A549 (cell line): ENCODE results near the gene SCN2B. TPM values are rescaled to one million over a fixed set of nuclear protein-coding genes. Genes with fewer than 3 reads are reported as not detected.

Source experiments
- ATAC-seq, 2 experiments: fragments of 200-7000 bp in 1 of 2; fragments of >200 bp in 1 of 2; cut with Nextera tagmentation in 1 of 2; cut with Tn5 transposase in 1 of 2; 3 replicates each; pipeline versions ENCODE4 v1.8.0 to v1.9.1; 2018 to 2020; ENCODE audit warnings: mild to moderate bottlenecking in 1 of 2, moderate library complexity in 1 of 2
- CTCF ChIA-PET: fragments of 300-600 bp; sonication (Branson Sonifier 250); formaldehyde crosslinking; extraction: SDS; loops from one replicate; lab custom pipeline; 2021; ENCODE audit warnings: antibody characterized with exemption, inconsistent platforms; lab: Yijun Ruan, JAX
- POLR2A ChIA-PET: fragments of 350-600 bp; formaldehyde crosslinking; extraction: SDS; loops from one replicate; lab custom pipeline; 2021; ENCODE audit warnings: antibody characterized with exemption, inconsistent platforms; lab: Yijun Ruan, JAX
- DNase-seq, 2 experiments: peaks; one replicate each; pipeline versions ENCODE4 v3.0.0 to v3.0.0-alpha.2; 2011 to 2016; ENCODE audit warnings: low read depth in 1 of 2, low spot score in 1 of 2
- FAIRE-seq: peaks from 2 replicates; lab custom pipeline; 2011; peaks lifted over from hg19 to GRCh38; lab: Jason Lieb, UNC
- H3K27ac ChIP-seq, 2 experiments: fragments of >200 bp; sonication (Bioruptor Twin); formaldehyde crosslinking; 3 replicates each; pipeline ENCODE4 v1.5.1; 2016 to 2017
- H3K4me1 ChIP-seq: fragments of >200 bp; sonication (Bioruptor Twin); formaldehyde crosslinking; 3 replicates; pipeline ENCODE4 v1.6.1; 2016
- H3K4me2 ChIP-seq: fragments of >200 bp; sonication (Bioruptor Twin); formaldehyde crosslinking; 3 replicates; pipeline ENCODE4 v1.6.1; 2016
- H3K4me3 ChIP-seq: fragments of >200 bp; sonication (Bioruptor Twin); formaldehyde crosslinking; 3 replicates; pipeline ENCODE4 v1.5.1; 2016
- H3K9me3 ChIP-seq: fragments of >200 bp; sonication (Bioruptor Twin); formaldehyde crosslinking; 3 replicates; pipeline ENCODE4 v1.6.1; 2016
- BCL3 ChIP-seq: fragments of >200 bp; sonication (Bioruptor Twin); formaldehyde crosslinking; IDR thresholded peaks from 3 replicates; pipeline ENCODE4 v1.6.1; 2016
- BHLHE40 ChIP-seq: IDR thresholded peaks from 2 replicates; pipeline ENCODE4 v1.6.1; 2012; ENCODE audit warnings: low read depth, low read length, inconsistent platforms
- CBX2 ChIP-seq: fragments of 200-600 bp; sonication (generic); IDR thresholded peaks from 2 replicates; pipeline ENCODE4 v1.6.1; 2016; ENCODE audit warnings: low read depth, mild to moderate bottlenecking, borderline replicate concordance
- CTCF ChIP-seq: fragments of >200 bp; sonication (Bioruptor Twin); formaldehyde crosslinking; IDR thresholded peaks from 3 replicates; pipeline ENCODE4 v1.5.1; 2016
- EHF ChIP-seq: fragments of 250-450 bp; sonication (Bioruptor Pico); IDR thresholded peaks from 2 replicates; pipeline ENCODE4 v1.5.0; 2020; ENCODE audit warnings: mild to moderate bottlenecking
- ESRRA ChIP-seq: fragments of 150-350 bp; IDR thresholded peaks from 2 replicates; pipeline ENCODE4 v1.6.1; 2014; ENCODE audit warnings: mild to moderate bottlenecking, low read length, borderline replicate concordance
- FOSB ChIP-seq: fragments of 250-450 bp; sonication (Bioruptor Pico); IDR thresholded peaks from 2 replicates; pipeline ENCODE4 v1.5.0; 2020; ENCODE audit warnings: mild to moderate bottlenecking, moderate library complexity
- FOXS1 ChIP-seq: fragments of 250-450 bp; sonication (Bioruptor Pico); IDR thresholded peaks from 2 replicates; pipeline ENCODE4 v1.5.0; 2020; ENCODE audit warnings: mild to moderate bottlenecking, moderate library complexity
- HDAC2 ChIP-seq: fragments of 200-600 bp; sonication (generic); IDR thresholded peaks from 2 replicates; pipeline ENCODE4 v1.6.1; 2016
- HES2 ChIP-seq: fragments of >200 bp; sonication (Bioruptor Twin); formaldehyde crosslinking; IDR thresholded peaks from 2 replicates; pipeline ENCODE4 v1.6.1; 2016
- HOXA7 ChIP-seq: fragments of 250-450 bp; sonication (Bioruptor Pico); IDR thresholded peaks from 2 replicates; pipeline ENCODE4 v1.5.0; 2020; ENCODE audit warnings: mild to moderate bottlenecking, moderate library complexity
- HOXB5 ChIP-seq: fragments of 250-450 bp; sonication (Bioruptor Pico); IDR thresholded peaks from 2 replicates; pipeline ENCODE4 v1.5.0; 2020; ENCODE audit warnings: mild to moderate bottlenecking, moderate library complexity
- MAFK ChIP-seq: fragments of 450-650 bp; IDR thresholded peaks from 2 replicates; pipeline ENCODE4 v1.6.1; 2014; ENCODE audit not compliant: partially characterized antibody
- NR3C1 ChIP-seq: fragments of >200 bp; sonication (Bioruptor Twin); formaldehyde crosslinking; IDR thresholded peaks from 3 replicates; pipeline ENCODE4 v1.6.1; 2017
- POLR2AphosphoS2 ChIP-seq: conservative IDR thresholded peaks from 2 replicates; pipeline ENCODE4 v1.6.1; 2012; ENCODE audit warnings: low read length, improper control_type of control experiment, inconsistent platforms
- RAD21 ChIP-seq, 2 experiments: fragments of >200 bp in 1 of 2; sonication (Bioruptor Twin) in 1 of 2; formaldehyde crosslinking in 1 of 2; IDR thresholded peaks in 1 of 2; conservative IDR thresholded peaks in 1 of 2; 2 replicates in 1 of 2; 3 replicates in 1 of 2; pipeline ENCODE4 v1.6.1; 2012 to 2018; ENCODE audit warnings: inconsistent platforms in 1 of 2
- SMC3 ChIP-seq: fragments of >200 bp; sonication (Bioruptor Twin); formaldehyde crosslinking; IDR thresholded peaks from 3 replicates; pipeline ENCODE4 v1.6.1; 2018; ENCODE audit warnings: inconsistent platforms
- ZNF302 ChIP-seq: fragments of 250-450 bp; sonication (Bioruptor Pico); IDR thresholded peaks from 2 replicates; pipeline ENCODE4 v1.9.0; 2021; ENCODE audit warnings: inconsistent platforms, mild to moderate bottlenecking, moderate library complexity
- WGBS: methylation state at CpG from one replicate; pipeline ENCODE4 v1.1.6; 2017; ENCODE audit errors: missing lambda C conversion rate; 5-methylcytosine and 5-hydroxymethylcytosine counted together
- polyA plus RNA-seq, 4 experiments: library from polyadenylated mRNA; depleted of rRNA in 3 of 4; stranded (reverse); fragments of >200 nt; fragmentation: RNase III in 1 of 4; extraction: RNeasy Plus Mini Kit Qiagen cat#74134 plus additional on column Dnase treatment in 1 of 4; gene quantifications; 2 replicates in 3 of 4; 3 replicates in 1 of 4; pipeline ENCODE4 v1.2.3, GENCODE V29; 2011 to 2017
- TF ChIP-seq, protein P1 (sequence below): IDR thresholded peaks from 2 replicates; pipeline ENCODE4 v1.6.1; 2012

Gene SCN2B
- polyA plus RNA-seq, 2 of the 4 experiments (the other 2 are of a cell fraction), result not detected

DNA sequence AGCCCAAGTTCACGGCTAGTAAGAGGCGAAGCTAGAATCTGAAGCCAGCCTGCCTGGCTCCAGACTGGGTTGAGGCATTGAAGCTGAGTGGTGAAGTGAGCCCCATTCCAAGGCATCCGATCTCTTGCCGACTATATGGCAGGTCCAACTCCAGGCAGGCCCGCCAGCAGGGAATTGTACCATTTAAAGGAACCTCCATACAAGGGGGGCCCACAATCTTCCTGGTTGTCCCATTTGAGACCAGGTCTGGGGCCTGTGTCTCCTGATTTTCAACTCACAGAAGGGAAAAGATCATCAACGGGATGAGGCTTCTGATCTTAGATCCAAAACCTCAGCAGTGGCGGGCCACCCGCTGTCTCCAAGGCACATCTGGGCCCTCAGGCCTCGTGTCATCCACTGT lies 4.1 kb downstream of the SCN2B start:
- FAIRE-seq (no peak), ATAC-seq (no peak; a peak in 1 of 6 replicates), DNase-seq (no peak)
- no peak overlapping the region for H3K27ac ChIP-seq
- no peaks in the 10 kb centered on the region for H3K9me3 ChIP-seq
- POLR2A ChIA-PET, result no interaction called here
- TF ChIP-seq HES2, result no peak
- TF ChIP-seq CBX2, result no peak
- TF ChIP-seq POLR2AphosphoS2, result no peak
- no peak for TF ChIP-seq ESRRA
- no peak overlapping the region for H3K4me3 ChIP-seq
- no peak overlapping the region for H3K4me2 ChIP-seq
- 63% methylated on average over 6 of the region's 9 CpGs for WGBS
- CTCF ChIA-PET, result interaction anchor here (0.6 to 11.1 kb wide), 20 partner anchors 9 to 337 kb away, joined by 3 to 165 read pairs (median 4); partner anchors contain the start of gene SCN4B
- H3K4me1 ChIP-seq, result peaks cover 10% of the 10 kb centered on the region; the same call in 2 of the 3 replicates

DNA sequence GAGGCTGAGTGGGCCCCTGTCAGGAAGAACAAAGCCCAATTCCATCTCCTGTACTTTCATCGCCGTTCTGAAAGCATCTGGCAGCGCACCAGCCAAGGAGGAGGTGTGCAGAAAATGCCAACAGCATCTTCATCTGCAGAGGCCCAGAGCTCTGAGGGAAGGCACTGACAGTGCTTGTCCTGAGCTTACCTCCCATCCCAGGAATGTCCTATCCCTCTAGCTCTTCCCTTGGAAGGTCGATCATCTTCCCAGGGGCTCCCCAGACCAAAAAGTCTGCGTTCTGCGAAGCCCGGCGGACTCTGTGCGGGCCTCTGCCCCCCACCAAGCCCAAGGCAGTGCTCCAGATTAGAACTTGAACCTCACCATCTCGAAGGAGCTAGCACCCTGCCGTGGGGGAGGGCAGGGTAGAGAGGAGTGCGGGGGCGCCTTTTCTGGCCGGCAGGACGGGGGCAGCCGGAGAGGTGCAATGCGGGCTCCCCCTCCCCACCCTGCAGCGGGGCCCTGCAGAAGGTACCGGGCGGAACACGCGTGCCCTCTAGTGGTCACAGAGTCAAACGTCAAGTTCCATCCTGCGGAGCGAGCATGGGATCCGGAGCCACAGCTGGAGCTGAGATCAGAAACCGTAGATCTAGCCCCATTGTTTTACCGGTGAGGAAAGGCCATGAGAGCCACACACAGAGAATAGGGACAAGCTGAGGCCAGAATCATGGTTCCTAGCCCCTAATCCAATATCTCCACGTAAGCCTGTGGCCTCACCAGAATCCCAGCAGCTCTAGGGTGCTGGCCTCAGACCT lies 5.0 kb downstream of the SCN2B start:
- ATAC-seq (peak; percentile 81 to 91; a peak in 5 of 6 replicates), FAIRE-seq (no peak), DNase-seq (peak; percentile 37 to 82)
- Histone ChIP-seq H3K27ac (no peak overlapping the region), H3K4me3 (no peak overlapping the region), H3K4me2 (peak overlapping the region; percentile 46), H3K4me1 (peaks cover 10% of the 10 kb centered on the region; the same call in 2 of the 3 replicates), H3K9me3 (no peaks in the 10 kb centered on the region)
- ChIA-PET POLR2A (interaction anchor here (0.9 kb wide), 1 partner anchor 23 kb away, joined by 3 read pairs; no protein-coding TSS in a partner anchor), CTCF (interaction anchor here (0.6 to 11.1 kb wide), 30 partner anchors 9 to 348 kb away, joined by 3 to 165 read pairs (median 4); partner anchors contain the start of gene SCN4B)
- 19% methylated on average over 15 of the region's 29 CpGs for WGBS
- TF ChIP-seq HOXB5 (CRISPR knock-in tag) (no peak), SMC3 (peak; percentile 63), RAD21 (conservative IDR thresholded peaks at IDR 0.05 in 1 of 2, IDR thresholded peaks at IDR 0.05 in 1 of 2) (peak; percentile 72 to 77), CTCF (peak; percentile 71)

DNA sequence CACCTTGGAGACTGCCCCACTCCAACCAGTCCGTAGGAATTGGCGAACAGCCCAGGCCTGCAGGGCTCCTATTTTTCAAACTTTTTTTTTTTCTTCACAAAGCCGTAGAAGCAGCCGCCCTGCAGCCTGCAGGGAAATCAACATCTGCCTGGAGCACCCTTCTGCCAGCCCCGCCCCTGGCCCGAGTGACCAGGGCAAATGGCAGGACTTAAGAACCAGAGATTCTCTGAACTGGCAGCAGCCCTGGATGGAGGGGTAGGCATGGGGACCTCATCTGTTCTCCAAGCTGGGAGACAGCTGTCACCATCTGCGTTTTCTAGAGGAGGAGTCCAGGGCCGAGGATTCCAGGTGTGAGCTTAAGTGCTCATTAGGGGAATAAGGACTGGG lies 5.6 kb downstream of the SCN2B start:
- ChIA-PET POLR2A (interaction anchor here (0.9 kb wide), 1 partner anchor 24 kb away, joined by 3 read pairs; no protein-coding TSS in a partner anchor), CTCF (interaction anchor here (0.6 to 11.1 kb wide), 26 partner anchors 9 to 708 kb away, joined by 3 to 165 read pairs (median 4); partner anchors contain the start of gene SCN4B)
- DNase-seq, result no peak
- TF ChIP-seq, protein P1, sequence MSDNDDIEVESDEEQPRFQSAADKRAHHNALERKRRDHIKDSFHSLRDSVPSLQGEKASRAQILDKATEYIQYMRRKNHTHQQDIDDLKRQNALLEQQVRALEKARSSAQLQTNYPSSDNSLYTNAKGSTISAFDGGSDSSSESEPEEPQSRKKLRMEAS, result no peak
- TF ChIP-seq EHF (CRISPR knock-in tag), result no peak
- no peak for TF ChIP-seq HOXA7 (CRISPR knock-in tag)
- TF ChIP-seq MAFK, result no peak
- TF ChIP-seq HOXB5 (CRISPR knock-in tag), result no peak
- TF ChIP-seq POLR2AphosphoS2, result no peak
- TF ChIP-seq FOSB (CRISPR knock-in tag), result no peak
- no peak for TF ChIP-seq FOXS1 (CRISPR knock-in tag)
- no peak for TF ChIP-seq ESRRA
- TF ChIP-seq HDAC2, result no peak
- no peak for TF ChIP-seq BCL3
- no peak for TF ChIP-seq NR3C1
- TF ChIP-seq ZNF302 (CRISPR knock-in tag), result no peak
- TF ChIP-seq BHLHE40, result no peak
- Histone ChIP-seq H3K4me3 (no peak overlapping the region), H3K4me2 (no peak overlapping the region), H3K27ac (no peak overlapping the region), H3K9me3 (no peaks in the 10 kb centered on the region), H3K4me1 (peaks cover 9% of the 10 kb centered on the region; the same call in 2 of the 3 replicates)
- FAIRE-seq, result no peak
- no peak for ATAC-seq
- 29% methylated on average over 6 of the region's 8 CpGs for WGBS
